K562 (cell line): ENCODE data around the gene CPN2. TPM values are rescaled to one million over a fixed set of nuclear protein-coding genes. Genes with fewer than 3 reads are reported as not detected.

Experiments
- CHD7 ChIP-seq: fragments of 200-600 bp; sonication (generic); IDR thresholded peaks from one replicate; pipeline ENCODE4 v1.6.1; 2012; ENCODE audit warnings: mild to moderate bottlenecking, low read depth, low read length, inconsistent platforms
- GTF2B ChIP-seq: IDR thresholded peaks from 2 replicates; pipeline ENCODE4 v1.6.1; 2011; ENCODE audit not compliant: insufficient read length; ENCODE audit errors: extremely low read depth
- PATZ1 ChIP-seq: fragments of 250-450 bp; sonication (Bioruptor Pico); IDR thresholded peaks from 2 replicates; pipeline ENCODE4 v1.5.0; 2020; ENCODE audit warnings: mild to moderate bottlenecking, borderline replicate concordance
- PCBP1 ChIP-seq: fragments of 200-400 bp; formaldehyde crosslinking; IDR thresholded peaks from 2 replicates; pipeline ENCODE4 v1.6.1; 2018; ENCODE audit warnings: mild to moderate bottlenecking, low read depth, low read length; ENCODE audit not compliant: poor library complexity, severe bottlenecking
- RBM22 ChIP-seq: fragments of 200-400 bp; formaldehyde crosslinking; IDR thresholded peaks from 2 replicates; pipeline ENCODE4 v1.6.1; 2018; ENCODE audit warnings: low read length, low read depth; ENCODE audit not compliant: poor library complexity, severe bottlenecking
- ZC3H8 ChIP-seq: fragments of 450-650 bp; IDR thresholded peaks from 2 replicates; pipeline ENCODE4 v1.6.1; 2017
- ZNF134 ChIP-seq: fragments of 250-450 bp; sonication (Bioruptor Pico); conservative IDR thresholded peaks from 2 replicates; pipeline ENCODE4 v1.4.0; 2020
- ZNF707 ChIP-seq: fragments of 250-450 bp; sonication (Bioruptor Pico); conservative IDR thresholded peaks from 2 replicates; pipeline ENCODE4 v1.8.0; 2022; ENCODE audit warnings: inconsistent platforms, mild to moderate bottlenecking, moderate library complexity
- ZNF77 ChIP-seq: fragments of 250-450 bp; sonication (Bioruptor Pico); IDR thresholded peaks from 2 replicates; pipeline ENCODE4 v1.5.0; 2020
- ZNF780A ChIP-seq: fragments of 250-450 bp; sonication (Bioruptor Pico); IDR thresholded peaks from 2 replicates; pipeline ENCODE4 v1.5.0; 2021; ENCODE audit warnings: mild to moderate bottlenecking
- ZZZ3 ChIP-seq: fragments of 450-650 bp; IDR thresholded peaks from 2 replicates; pipeline ENCODE4 v1.6.1; 2016; ENCODE audit warnings: antibody characterized with exemption, mild to moderate bottlenecking, moderate library complexity
- polyA plus RNA-seq, 8 experiments: library from polyadenylated mRNA; depleted of rRNA in 4 of 8; stranded (reverse) in 5 of 8; unstranded in 3 of 8; fragments of >200 nt; fragmentation: Nextera tagmentation in 2 of 8; fragmentation: Illumina TruSeq in 1 of 8; extraction: Ambion mirVana in 2 of 8; extraction: Trizol in 1 of 8; gene quantifications; 2 replicates each; pipeline versions ENCODE4 v1.2.1 to v1.2.3, GENCODE V29; 2011 to 2014; ENCODE audit warnings: inconsistent platforms in 1 of 8, missing spikeins in 1 of 8
- total RNA-seq, 7 experiments: library from RNA; depleted of rRNA in 6 of 7; stranded (reverse); fragments of >200 nt in 6 of 7; fragmentation: Illumina TruSeq in 2 of 7; extraction: Trizol in 2 of 7; gene quantifications; 2 replicates each; pipeline versions ENCODE4 v1.2.1 to v1.2.3, GENCODE V29; 2011 to 2021; ENCODE audit warnings: low replicate concordance in 1 of 7
- TF ChIP-seq, protein P1 (sequence below): fragments of 450-650 bp; formaldehyde crosslinking; IDR thresholded peaks from 2 replicates; pipeline ENCODE4 v1.4.0; 2020; ENCODE audit warnings: mild to moderate bottlenecking, moderate library complexity

The CPN2 gene
- total and polyA plus RNA-seq, 9 of the 15 experiments (the other 6 are each of a cell fraction or from before 2014, with no cell fraction given) = not detected

GRCh38 chr3:194326192-194326967, 24.7 kb downstream of the CPN2 start (continued):
- TF ChIP-seq CHD7 (no peak), ZNF707 (CRISPR knock-in tag) (no peak), PCBP1 (no peak), RBM22 (no peak), ZNF77 (CRISPR knock-in tag) (no peak), ZZZ3 (no peak), GTF2B (no peak), ZNF134 (CRISPR knock-in tag) (no peak), ZC3H8 (peak; percentile 90; the same call in 1 of the 2 replicates), ZNF780A (CRISPR knock-in tag) (no peak), PATZ1 (CRISPR knock-in tag) (no peak)
- TF ChIP-seq, protein P1, sequence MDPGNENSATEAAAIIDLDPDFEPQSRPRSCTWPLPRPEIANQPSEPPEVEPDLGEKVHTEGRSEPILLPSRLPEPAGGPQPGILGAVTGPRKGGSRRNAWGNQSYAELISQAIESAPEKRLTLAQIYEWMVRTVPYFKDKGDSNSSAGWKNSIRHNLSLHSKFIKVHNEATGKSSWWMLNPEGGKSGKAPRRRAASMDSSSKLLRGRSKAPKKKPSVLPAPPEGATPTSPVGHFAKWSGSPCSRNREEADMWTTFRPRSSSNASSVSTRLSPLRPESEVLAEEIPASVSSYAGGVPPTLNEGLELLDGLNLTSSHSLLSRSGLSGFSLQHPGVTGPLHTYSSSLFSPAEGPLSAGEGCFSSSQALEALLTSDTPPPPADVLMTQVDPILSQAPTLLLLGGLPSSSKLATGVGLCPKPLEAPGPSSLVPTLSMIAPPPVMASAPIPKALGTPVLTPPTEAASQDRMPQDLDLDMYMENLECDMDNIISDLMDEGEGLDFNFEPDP (CRISPR knock-in tag) = no peak
